Choroid plexus epithelial cell (primary cell): ENCODE data around the gene RABGAP1L.

Experiments
- DNase-seq: peaks from one replicate; pipeline ENCODE4 v3.0.0-alpha.2; 2010; ENCODE audit warnings: low read depth
- H3K4me3 ChIP-seq: 2 replicates; pipeline ENCODE4 v1.5.1; 2011; ENCODE audit warnings: low read depth, mild to moderate bottlenecking, control low read depth, low read length, moderate library complexity
- CTCF ChIP-seq: conservative IDR thresholded peaks from 2 replicates; pipeline ENCODE4 v1.5.1; 2011; ENCODE audit warnings: low read depth, mild to moderate bottlenecking, control low read depth, inconsistent platforms, low read length, moderate library complexity

RABGAP1L gene

GRCh38 chr1:174291059-174291458 lies 131.7 kb downstream of the RABGAP1L start:
- no peak overlapping the region for H3K4me3 ChIP-seq
- no peak for DNase-seq
- TF ChIP-seq CTCF = no peak

- no peak for DNase-seq
- TF ChIP-seq CTCF = no peak
Observed at GRCh38 chr1:174296309-174296708, 137.0 kb downstream of the RABGAP1L start.

GRCh38 chr1:174297351-174297750 lies 138.0 kb downstream of the RABGAP1L start:
- no peak for DNase-seq

More at GRCh38 chr1:174296309-174296708, 137.0 kb downstream of the RABGAP1L start:
- no peak overlapping the region for H3K4me3 ChIP-seq

GRCh38 chr1:174301295-174302077 lies 142.2 kb downstream of the RABGAP1L start:
- TF ChIP-seq CTCF = no peak
- no peak for DNase-seq
- no peak overlapping the region for H3K4me3 ChIP-seq

More at GRCh38 chr1:174297351-174297750, 138.0 kb downstream of the RABGAP1L start:
- no peak for TF ChIP-seq CTCF
- H3K4me3 ChIP-seq = no peak overlapping the region

- DNase-seq = no peak
- H3K4me3 ChIP-seq = no peak overlapping the region
- no peak for TF ChIP-seq CTCF
Observed at GRCh38 chr1:174308604-174309003, 149.3 kb downstream of the RABGAP1L start.

- no peak for DNase-seq
- H3K4me3 ChIP-seq = no peak overlapping the region
- no peak for TF ChIP-seq CTCF
Observed at GRCh38 chr1:174309490-174309889, 150.2 kb downstream of the RABGAP1L start.

GRCh38 chr1:174314433-174314832 lies 155.1 kb downstream of the RABGAP1L start:
- TF ChIP-seq CTCF = no peak

More at GRCh38 chr1:174314433-174314832, 155.1 kb downstream of the RABGAP1L start:
- no peak for DNase-seq
- no peak overlapping the region for H3K4me3 ChIP-seq
